A673 (cell line): Measurements from ENCODE around the gene RIT1. TPM values are rescaled to one million over a fixed set of nuclear protein-coding genes. Genes with fewer than 3 reads are reported as not detected.

Experiments
- BruUV-seq: library from RNA; stranded (reverse); fragments of 400-500 nt; replicated peaks from 2 replicates; lab custom pipeline; 2021; lab: Mats Ljungman, UMichigan
- CTCF ChIA-PET: fragments of 300-600 bp; sonication (Branson Sonifier 250); formaldehyde crosslinking; loops from one replicate; lab custom pipeline; 2022; ENCODE audit warnings: antibody characterized with exemption; lab: Charles Lee
- POLR2A ChIA-PET: fragments of 300-600 bp; sonication (Branson Sonifier 250); formaldehyde crosslinking; loops from one replicate; lab custom pipeline; 2022; ENCODE audit warnings: antibody characterized with exemption; ENCODE audit not compliant: low non-redundant PET; lab: Charles Lee
- DNase-seq: peaks from one replicate; pipeline ENCODE4 v3.0.0-alpha.2; 2015; ENCODE audit warnings: low spot score
- H3K27ac ChIP-seq: fragments of 200-600 bp; sonication (generic); 2 replicates; pipeline ENCODE4 v1.5.1; 2016; ENCODE audit warnings: mixed run types, low read depth, mild to moderate bottlenecking, mixed read lengths, antibody characterized with exemption, low read length; ENCODE audit not compliant: poor library complexity, severe bottlenecking
- H3K27me3 ChIP-seq: fragments of 200-600 bp; sonication (generic); replicated peaks from 2 replicates; pipeline ENCODE4 v1.6.1; 2017; ENCODE audit warnings: mixed run types, low read depth, mild to moderate bottlenecking, mixed read lengths, antibody characterized with exemption, low read length; ENCODE audit not compliant: insufficient read depth, poor library complexity
- H3K36me3 ChIP-seq: fragments of 200-600 bp; sonication (generic); 2 replicates; pipeline ENCODE4 v1.6.1; 2016; ENCODE audit warnings: mixed run types, mild to moderate bottlenecking, mixed read lengths, antibody characterized with exemption, low read length; ENCODE audit not compliant: insufficient read depth, poor library complexity, severe bottlenecking
- H3K4me1 ChIP-seq: fragments of 200-600 bp; sonication (generic); 2 replicates; pipeline ENCODE4 v1.6.1; 2017; ENCODE audit warnings: mixed run types, mild to moderate bottlenecking, mixed read lengths, antibody characterized with exemption, low read length; ENCODE audit not compliant: insufficient read depth, poor library complexity, severe bottlenecking
- H3K4me3 ChIP-seq: fragments of 200-600 bp; sonication (generic); 2 replicates; pipeline ENCODE4 v1.5.1; 2016; ENCODE audit warnings: low read depth, mixed run types, mild to moderate bottlenecking, mixed read lengths, low read length; ENCODE audit not compliant: poor library complexity, severe bottlenecking
- H3K9me3 ChIP-seq: fragments of 200-600 bp; sonication (generic); 2 replicates; pipeline ENCODE4 v1.6.1; 2016; ENCODE audit warnings: mixed run types, low read depth, mild to moderate bottlenecking, mixed read lengths, antibody characterized with exemption, low read length; ENCODE audit not compliant: poor library complexity, severe bottlenecking
- CTCF ChIP-seq: fragments of 300-800, 200-600 bp; sonication (generic); conservative IDR thresholded peaks from 2 replicates; pipeline ENCODE4 v1.5.1; 2017; ENCODE audit warnings: low read depth, mild to moderate bottlenecking, antibody characterized with exemption, low read length, moderate library complexity, mixed read lengths
- EZH2 ChIP-seq: fragments of 200-600 bp; sonication (generic); IDR thresholded peaks from 2 replicates; pipeline ENCODE4 v1.6.1; 2017; ENCODE audit warnings: borderline replicate concordance, low read depth, mild to moderate bottlenecking, mixed read lengths, antibody characterized with exemption, low read length; ENCODE audit not compliant: poor library complexity, severe bottlenecking
- intact Hi-C: fragments of 100-400 bp; cut with micrococcal nuclease; formaldehyde crosslinking; loops from one replicate; pipeline ENCODE4 v1.10.0; 2022; ENCODE audit not compliant: unreplicated experiment
- total RNA-seq: library from RNA; stranded (reverse); gene quantifications from 2 replicates; pipeline ENCODE4 v1.2.3, GENCODE V29; 2021

RIT1 gene
- total RNA-seq, 1 experiment from 2014 or later: 27.5 TPM

DNA sequence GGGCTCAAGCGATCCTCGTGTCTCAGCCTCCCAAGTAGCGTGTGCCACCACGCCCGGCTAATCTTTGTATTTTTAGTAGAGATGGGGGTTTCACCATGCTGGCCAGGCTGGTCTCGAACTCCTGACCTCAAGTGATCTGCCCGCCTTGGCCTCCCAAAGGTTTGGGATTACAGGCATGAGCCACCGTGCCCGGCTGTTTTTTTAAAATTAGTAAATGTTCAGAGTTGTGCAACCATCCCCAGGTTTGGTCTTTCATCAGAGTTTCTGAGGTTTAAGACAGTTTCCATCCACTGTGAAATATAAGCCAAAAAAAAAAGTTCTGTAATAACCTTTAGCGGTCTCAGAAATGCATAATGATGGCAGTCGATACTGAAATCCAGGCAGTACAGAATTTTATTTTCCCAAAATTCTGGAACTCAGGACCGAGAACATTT lies 52.3 kb downstream of the RIT1 start:
- ChIA-PET POLR2A (no interaction called here), CTCF (no interaction called here)
- Histone ChIP-seq H3K36me3 (peaks cover 14% of the 10 kb centered on the region), H3K27ac (peak overlapping the region; percentile 55), H3K27me3 (no peaks in the 10 kb centered on the region), H3K4me1 (peaks cover 11% of the 10 kb centered on the region), H3K4me3 (peak overlapping the region; percentile 50), H3K9me3 (no peaks in the 10 kb centered on the region)
- no peak for DNase-seq
- intact Hi-C loops: no loop called here
- no peak for TF ChIP-seq CTCF
- no peak for TF ChIP-seq EZH2
- BruUV-seq: no TSS peak

DNA sequence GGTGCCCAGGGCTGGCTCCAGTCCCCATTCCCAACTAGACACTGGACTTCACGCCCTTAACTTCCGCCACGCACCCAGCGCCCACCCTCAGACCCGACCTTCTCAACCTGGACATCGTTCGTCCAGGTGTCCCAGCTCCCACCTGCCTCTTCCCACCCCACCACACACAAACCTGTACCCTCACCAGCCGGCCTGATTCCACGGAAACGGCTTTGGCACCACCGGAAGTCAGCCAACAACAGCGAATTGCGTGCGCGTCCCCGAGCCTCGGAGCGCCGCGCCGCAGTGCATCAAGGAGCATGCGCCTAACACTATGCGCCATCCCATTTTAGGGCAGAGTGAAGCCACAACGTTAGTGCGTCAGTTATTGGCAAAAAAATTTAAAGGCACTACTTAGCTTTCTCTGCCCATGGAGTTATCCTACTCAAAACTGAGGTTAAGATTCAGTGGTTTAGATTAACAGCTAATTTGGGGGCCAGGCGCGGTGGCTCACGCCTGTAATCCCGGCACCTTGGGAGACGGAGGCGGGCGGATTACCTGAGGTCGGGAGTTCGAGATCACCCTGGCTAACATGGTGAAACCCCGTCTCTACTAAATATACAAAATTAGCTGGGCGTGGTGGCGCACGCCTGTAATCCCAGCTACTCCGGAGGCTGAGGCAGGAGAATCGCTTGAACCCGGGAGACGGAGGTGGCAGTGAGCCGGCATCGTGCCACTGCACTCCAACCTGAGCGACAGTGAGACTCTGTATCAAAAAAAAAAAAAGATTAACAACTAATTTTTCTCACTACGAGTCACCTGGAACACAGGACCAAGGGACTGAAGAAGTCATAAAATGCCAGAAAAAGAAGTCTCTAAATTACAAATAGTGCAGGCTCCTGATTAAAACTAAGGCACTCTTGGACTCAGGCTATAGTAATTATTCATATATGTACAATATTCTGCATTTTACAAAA lies 53.9 kb downstream of the RIT1 start, which contains the start of gene GON4L:
TSS of gene GON4L (minus strand) at position 240 of the 956 bp plus-strand sequence. CDS start 3,434 bp downstream, outside the sequence.
- peaks cover 11% of the 10 kb centered on the region for H3K4me1 ChIP-seq
- H3K36me3 ChIP-seq: peaks cover 29% of the 10 kb centered on the region
- no TSS peak for BruUV-seq
- peak; percentile 97 for DNase-seq
- POLR2A ChIA-PET: interaction anchor here (0.5 kb wide), 1 partner anchor 11 kb away, joined by 5 read pairs; no protein-coding TSS in a partner anchor
- no peaks in the 10 kb centered on the region for H3K27me3 ChIP-seq
- CTCF ChIA-PET: interaction anchor here (0.6 kb wide), 1 partner anchor 529 kb away, joined by 4 read pairs; no protein-coding TSS in a partner anchor
- no peaks in the 10 kb centered on the region for H3K9me3 ChIP-seq
- peak within 1 kb of the TSS; percentile 77 for H3K27ac ChIP-seq
- TF ChIP-seq CTCF (no peak), EZH2 (no peak)
- intact Hi-C loops: no loop called here
- H3K4me3 ChIP-seq: peak within 1 kb of the TSS; percentile 57

DNA sequence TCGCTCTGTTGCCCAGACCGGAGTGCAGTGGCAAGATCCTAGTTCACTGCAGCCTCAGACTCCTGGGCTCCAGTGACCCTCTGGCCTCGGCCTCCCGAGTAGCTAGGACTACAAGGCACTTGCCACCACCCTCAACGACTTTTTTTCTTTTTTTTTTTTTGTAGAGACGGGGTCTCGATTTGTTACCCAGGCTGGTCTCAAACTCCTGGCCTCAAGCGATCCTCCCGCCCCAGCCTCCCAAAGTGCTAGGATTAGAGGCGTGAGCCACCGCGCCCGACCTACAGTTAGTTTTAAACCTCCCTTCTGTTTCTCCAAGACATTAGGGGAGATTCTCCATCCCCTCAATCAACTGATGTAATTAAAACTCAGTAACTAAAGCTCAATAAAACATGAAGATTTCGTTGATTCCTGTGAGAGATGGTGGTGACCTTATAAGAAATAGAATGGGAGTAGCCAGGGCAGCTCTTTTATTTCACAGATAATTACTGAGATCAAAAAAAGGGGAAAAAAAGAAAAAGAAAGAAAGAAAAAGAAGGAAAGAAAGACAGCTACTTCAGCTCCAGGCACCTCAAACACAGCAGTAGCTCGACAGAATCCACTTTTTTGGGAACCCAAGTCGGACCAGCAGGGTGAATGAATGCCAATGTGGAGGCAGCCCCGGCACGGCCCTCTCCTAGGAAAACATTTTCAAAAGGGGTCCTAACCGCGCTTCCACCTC lies 54.7 kb downstream of the RIT1 start:
- no peak for DNase-seq
- intact Hi-C loops: no loop called here
- peak overlapping the region; percentile 77 for H3K27ac ChIP-seq
- peak overlapping the region; percentile 57 for H3K4me3 ChIP-seq
- no peaks in the 10 kb centered on the region for H3K27me3 ChIP-seq
- H3K4me1 ChIP-seq: peaks cover 11% of the 10 kb centered on the region
- ChIA-PET CTCF (no interaction called here), POLR2A (interaction anchor here (0.5 to 0.7 kb wide), 2 partner anchors 10 to 56 kb away, joined by 4 to 5 read pairs; no protein-coding TSS in a partner anchor)
- BruUV-seq: TSS peak; percentile 81
- peaks cover 36% of the 10 kb centered on the region for H3K36me3 ChIP-seq
- TF ChIP-seq CTCF (no peak), EZH2 (no peak)
- no peaks in the 10 kb centered on the region for H3K9me3 ChIP-seq
